OCI-LY1 (cell line): ENCODE results near the gene PPEF1.

Experiments used
- CTCF ChIP-seq: fragments of 200-600 bp; sonication (generic), shearing (Covaris generic); IDR thresholded peaks from 2 replicates; pipeline ENCODE4 v1.5.1; 2017; ENCODE audit warnings: mild to moderate bottlenecking, antibody characterized with exemption, low read length, moderate library complexity, mixed read lengths
- EZH2 ChIP-seq: fragments of 200-600 bp; sonication (generic), shearing (Covaris generic); IDR thresholded peaks from 2 replicates; pipeline ENCODE4 v1.8.0; 2017; ENCODE audit warnings: borderline replicate concordance, mixed run types, mild to moderate bottlenecking, antibody characterized with exemption, low read length, moderate library complexity, mixed read lengths

GRCh38 chrX:18856645-18856997, 149.2 kb downstream of the PPEF1 start:
- no peak for TF ChIP-seq CTCF
- TF ChIP-seq EZH2 = no peak
